GOT3 (cell line): ENCODE measurements around the gene ACTA2.
"Not testable (repeated sequence)": the region's sequence is repeated elsewhere in the genome, so short reads cannot be mapped to it uniquely, and the experiment has no call there.

Source experiments
- DNase-seq: peaks from one replicate; lab custom pipeline; 2025; ENCODE audit warnings: mixed read lengths; lab: John Stamatoyannopoulos, UW

Gene ACTA2

GRCh38 chr10:88949912-88950837 lies 2.4 kb downstream of the ACTA2 start:
- no peak for DNase-seq

GRCh38 chr10:88949051-88949450 lies 3.5 kb downstream of the ACTA2 start:
- DNase-seq, result no peak

GRCh38 chr10:88946965-88947590 lies 5.5 kb downstream of the ACTA2 start:
- DNase-seq, result no peak

DNA sequence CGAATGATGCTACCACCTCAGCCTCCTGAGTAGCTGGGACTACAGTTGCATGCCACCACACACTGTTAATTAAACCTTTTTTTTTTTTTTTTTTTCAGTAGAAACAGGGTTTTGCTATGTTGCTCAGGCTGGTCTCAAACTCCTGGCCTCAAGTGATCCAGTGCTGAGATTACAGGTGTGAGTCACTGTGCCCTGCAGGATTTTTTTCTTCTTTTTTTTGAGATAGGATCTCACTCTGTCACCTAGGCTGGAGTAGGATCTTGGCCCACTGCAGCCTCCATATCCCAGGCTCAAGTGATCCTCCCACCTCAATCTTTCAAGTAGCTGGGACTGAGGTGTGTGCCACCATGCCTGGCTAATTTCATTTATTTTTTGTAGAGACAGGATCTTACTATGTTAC lies 6.4 kb downstream of the ACTA2 start:
- no peak for DNase-seq

- DNase-seq, result no peak
Measured at GRCh38 chr10:88944813-88945212, 7.8 kb downstream of the ACTA2 start.

DNA sequence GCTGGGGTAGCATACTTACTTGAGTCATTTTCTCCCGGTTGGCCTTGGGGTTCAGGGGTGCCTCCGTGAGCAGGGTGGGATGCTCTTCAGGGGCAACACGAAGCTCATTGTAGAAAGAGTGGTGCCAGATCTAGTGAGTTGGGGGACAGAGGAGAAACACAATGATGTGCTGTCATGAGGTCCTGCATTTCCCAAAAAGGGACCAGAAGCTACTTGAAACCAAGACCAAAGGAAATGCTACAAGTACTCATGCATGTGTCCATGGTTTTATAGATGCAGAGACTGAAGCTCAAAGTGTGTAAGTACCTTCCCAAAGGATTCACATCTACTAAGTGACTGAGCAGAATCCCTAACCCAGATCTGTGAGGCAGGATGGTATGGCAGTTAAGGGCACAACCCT lies 8.8 kb downstream of the ACTA2 start:
- DNase-seq, result no peak

DNA sequence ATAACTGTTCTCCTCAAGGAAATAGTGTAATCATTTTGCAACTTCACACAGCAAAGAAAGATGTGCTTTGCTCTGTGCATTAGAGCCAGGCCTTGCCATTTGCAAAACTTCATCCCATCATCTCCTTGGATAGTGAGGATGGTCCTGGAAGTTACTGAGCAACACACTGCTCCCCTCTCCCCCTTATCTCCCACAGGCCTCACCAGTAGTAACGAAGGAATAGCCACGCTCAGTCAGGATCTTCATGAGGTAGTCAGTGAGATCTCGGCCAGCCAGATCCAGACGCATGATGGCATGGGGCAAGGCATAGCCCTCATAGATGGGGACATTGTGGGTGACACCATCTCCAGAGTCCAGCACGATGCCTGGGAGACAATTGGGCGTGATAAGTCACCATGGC lies 11.5 kb downstream of the ACTA2 start:
- no peak for DNase-seq

- no peak for DNase-seq
Measured at GRCh38 chr10:88938938-88939337, 13.6 kb downstream of the ACTA2 start.

DNA sequence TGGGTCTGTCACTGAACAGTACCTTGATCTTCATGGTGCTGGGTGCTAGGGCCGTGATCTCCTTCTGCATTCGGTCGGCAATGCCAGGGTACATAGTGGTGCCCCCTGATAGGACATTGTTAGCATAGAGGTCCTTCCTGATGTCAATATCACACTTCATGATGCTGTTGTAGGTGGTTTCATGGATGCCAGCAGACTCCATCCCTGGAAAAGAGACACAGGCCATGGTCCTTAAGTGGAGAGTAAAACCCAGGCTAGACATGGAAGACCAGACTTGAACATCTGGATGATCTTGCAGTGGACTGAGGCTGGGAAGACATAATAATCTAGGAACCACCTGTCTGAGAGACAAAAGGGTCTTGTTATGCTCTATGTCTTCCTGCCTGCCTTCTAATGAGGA lies 14.5 kb downstream of the ACTA2 start:
- DNase-seq, result no peak

- no peak for DNase-seq
Measured at GRCh38 chr10:88936656-88937055, 15.9 kb downstream of the ACTA2 start.

DNA sequence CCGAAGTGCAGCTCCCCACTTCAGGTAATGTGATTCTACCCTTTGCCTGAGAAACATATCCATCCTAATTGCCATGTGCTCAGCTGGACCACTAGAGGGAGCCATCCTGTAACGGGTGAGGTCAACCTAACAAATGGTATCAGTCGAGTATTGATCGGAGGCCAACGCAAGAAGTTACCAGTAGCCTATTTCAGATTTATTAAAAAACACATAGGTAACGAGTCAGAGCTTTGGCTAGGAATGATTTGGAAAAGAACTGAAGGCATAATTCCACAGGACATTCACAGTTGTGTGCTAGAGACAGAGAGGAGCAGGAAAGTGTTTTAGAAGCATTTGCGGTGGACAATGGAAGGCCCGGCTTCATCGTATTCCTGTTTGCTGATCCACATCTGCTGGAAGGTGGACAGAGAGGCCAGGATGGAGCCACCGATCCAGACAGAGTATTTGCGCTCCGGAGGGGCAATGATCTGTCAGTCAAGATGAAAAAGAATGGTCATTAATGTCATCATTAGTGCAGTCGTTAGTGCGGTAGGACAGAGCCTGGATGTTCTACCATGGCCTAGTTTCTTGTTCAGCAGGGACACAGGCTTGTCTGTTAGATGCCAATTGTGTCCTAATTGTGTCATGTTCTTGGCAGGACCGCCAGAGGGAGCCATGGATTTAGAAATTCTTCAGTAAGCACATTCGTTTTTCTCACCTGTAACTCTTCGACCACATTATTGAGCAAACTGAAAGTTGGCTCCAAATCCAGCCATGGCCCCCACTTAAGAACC lies 17.5 kb downstream of the ACTA2 start:
- no peak for DNase-seq

DNA sequence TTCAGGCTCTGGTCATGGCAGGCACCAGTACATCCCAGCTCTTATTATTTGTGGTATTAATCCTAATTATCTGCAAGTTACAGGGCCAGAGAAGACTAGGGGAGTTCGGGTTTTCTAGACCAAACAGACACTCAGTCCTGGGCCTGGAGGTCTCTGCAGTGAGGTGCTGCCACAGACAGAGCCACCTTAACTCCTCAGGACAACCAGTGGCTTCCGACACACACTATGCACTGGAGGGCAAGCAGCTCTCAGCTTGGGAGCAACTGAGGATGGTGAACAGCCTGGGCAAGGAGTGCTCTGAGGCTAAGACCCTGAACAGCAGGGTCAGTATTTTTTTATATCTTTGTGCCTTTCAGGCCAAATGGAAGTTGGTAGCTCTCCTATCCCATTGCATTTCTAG lies 19.0 kb downstream of the ACTA2 start:
- DNase-seq, result no peak

- DNase-seq, result peak; percentile 16
Measured at GRCh38 chr10:88932539-88933256, 19.9 kb downstream of the ACTA2 start.

- not testable (repeated sequence) for DNase-seq
Measured at GRCh38 chr10:88932029-88932428, 20.5 kb downstream of the ACTA2 start.

- DNase-seq, result no peak
Measured at GRCh38 chr10:88931548-88931947, 21.0 kb downstream of the ACTA2 start.

GRCh38 chr10:88928254-88928653 lies 24.3 kb downstream of the ACTA2 start:
- DNase-seq, result no peak

- no peak for DNase-seq
Measured at GRCh38 chr10:88927416-88927690, 25.2 kb downstream of the ACTA2 start.

- DNase-seq, result no peak
Measured at GRCh38 chr10:88926566-88927415, 25.8 kb downstream of the ACTA2 start.

- DNase-seq, result no peak
Measured at GRCh38 chr10:88923520-88923919, 29.1 kb downstream of the ACTA2 start.

DNA sequence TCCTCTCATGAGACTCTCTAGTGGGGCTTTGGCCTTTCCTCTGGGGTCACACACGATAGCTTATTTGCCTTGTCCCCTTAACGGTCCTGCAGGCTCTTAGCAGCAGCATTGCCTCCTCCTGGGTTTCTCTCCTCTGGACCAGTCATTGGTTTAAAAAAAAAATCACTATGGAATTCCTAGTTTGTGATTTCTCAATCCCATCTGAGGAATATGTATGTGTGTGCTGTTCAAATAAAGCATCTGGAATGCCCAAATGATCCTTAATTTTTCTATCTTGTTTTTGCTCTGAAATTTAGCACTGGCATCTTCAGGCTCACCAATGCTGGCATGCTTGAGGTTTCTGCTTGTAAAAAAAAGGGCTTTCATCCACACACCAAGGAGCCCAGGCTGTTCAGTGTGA lies 30.5 kb downstream of the ACTA2 start:
- DNase-seq, result no peak

DNA sequence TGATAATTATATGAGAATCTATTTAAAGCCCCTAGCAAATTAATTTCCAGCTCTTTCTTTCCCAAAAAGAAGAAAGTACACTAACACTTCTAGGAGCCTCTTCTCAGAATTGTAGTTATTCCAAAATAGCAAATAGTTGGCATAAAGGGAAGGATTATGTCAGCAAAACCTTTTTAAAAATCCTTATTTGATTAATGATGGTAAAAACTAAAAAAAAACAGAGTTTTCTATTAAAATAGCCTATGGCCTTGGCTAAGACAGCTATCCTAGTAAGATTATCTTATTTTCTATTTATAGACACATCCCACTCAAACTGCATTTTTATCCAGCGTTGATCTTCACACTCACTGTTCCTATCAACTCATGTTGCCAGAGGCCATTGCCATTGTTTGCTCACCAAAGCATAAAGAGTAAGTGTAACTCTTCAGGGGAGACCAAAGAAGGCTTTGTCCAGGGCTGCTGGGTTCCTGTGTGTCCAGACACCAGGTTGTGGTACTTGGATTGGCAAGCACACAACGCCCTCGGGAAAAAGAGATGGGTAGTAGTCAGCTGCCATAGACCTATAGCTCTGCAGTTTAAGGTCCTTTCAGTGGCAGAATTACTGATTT lies 31.5 kb downstream of the ACTA2 start:
- no peak for DNase-seq
